IPS-18c (cell line): ENCODE results near the gene STX1B.
A peak's percentile ranks its signal among the peaks of the same experiment; 100 is the strongest.

ENCODE experiments used
- H3K4me3 ChIP-seq: 2 replicates; pipeline ENCODE4 v1.7.0; 2013; ENCODE audit warnings: low read depth, mild to moderate bottlenecking, low read length, moderate library complexity; ENCODE audit not compliant: insufficient read depth
- H3K9me3 ChIP-seq: one replicate; pipeline ENCODE4 v1.6.1; 2013; ENCODE audit warnings: mild to moderate bottlenecking, low read length, moderate library complexity; ENCODE audit not compliant: control insufficient read depth, insufficient read depth

The STX1B gene

GRCh38 chr16:31010585-31011325, at the start of gene STX1B:
STX1B (minus strand) TSS chr16:31010638; CDS start chr16:31010396, 242 bp downstream.
- Histone ChIP-seq H3K4me3 (peak within 1 kb of the TSS; percentile 58), H3K9me3 (peaks cover 3% of the 10 kb centered on the region)

GRCh38 chr16:31055613-31056012, 45.2 kb upstream of the STX1B start:
- H3K9me3 ChIP-seq = peaks cover 2% of the 10 kb centered on the region
- no peak overlapping the region for H3K4me3 ChIP-seq

GRCh38 chr16:31052114-31052513, 41.7 kb upstream of the STX1B start:
- H3K9me3 ChIP-seq = peaks cover 2% of the 10 kb centered on the region
- no peak overlapping the region for H3K4me3 ChIP-seq

GRCh38 chr16:31050280-31051030, 40.0 kb upstream of the STX1B start:
- Histone ChIP-seq H3K9me3 (peaks cover 2% of the 10 kb centered on the region), H3K4me3 (no peak overlapping the region)

- Histone ChIP-seq H3K9me3 (no peaks in the 10 kb centered on the region), H3K4me3 (no peak overlapping the region)
These were observed 33.6 kb upstream of the STX1B start for GRCh38 chr16:31043898-31044481.

- Histone ChIP-seq H3K9me3 (no peaks in the 10 kb centered on the region), H3K4me3 (no peak overlapping the region)
These were observed 32.9 kb upstream of the STX1B start for GRCh38 chr16:31043352-31043751.

GRCh38 chr16:31042866-31043265, 32.4 kb upstream of the STX1B start:
- Histone ChIP-seq H3K9me3 (no peaks in the 10 kb centered on the region), H3K4me3 (no peak overlapping the region; the same call in 1 of the 2 replicates)

- no peaks in the 10 kb centered on the region for H3K9me3 ChIP-seq
These were observed 28.6 kb upstream of the STX1B start for GRCh38 chr16:31038993-31039392.

GRCh38 chr16:31036691-31037090, 26.3 kb upstream of the STX1B start:
- Histone ChIP-seq H3K9me3 (no peaks in the 10 kb centered on the region), H3K4me3 (no peak overlapping the region)

More at GRCh38 chr16:31038993-31039392, 28.6 kb upstream of the STX1B start:
- H3K4me3 ChIP-seq = no peak overlapping the region

- H3K4me3 ChIP-seq = peak overlapping the region; percentile 100
- H3K9me3 ChIP-seq = no peaks in the 10 kb centered on the region
These were observed 23.5 kb upstream of the STX1B start for GRCh38 chr16:31033709-31034492.

- Histone ChIP-seq H3K9me3 (no peaks in the 10 kb centered on the region), H3K4me3 (peak within 1 kb of the TSS; percentile 100)
These were observed 22.6 kb upstream of the STX1B start, which contains the start of gene STX4 for GRCh38 chr16:31032736-31033708. STX4 (plus strand) TSS chr16:31033558; CDS start chr16:31033806, 248 bp downstream.

- Histone ChIP-seq H3K4me3 (no peak overlapping the region), H3K9me3 (no peaks in the 10 kb centered on the region)
These were observed 20.8 kb upstream of the STX1B start for GRCh38 chr16:31031276-31031675.

- no peaks in the 10 kb centered on the region for H3K9me3 ChIP-seq
- no peak overlapping the region for H3K4me3 ChIP-seq
These were observed 18.8 kb upstream of the STX1B start for GRCh38 chr16:31029272-31029671.

- no peaks in the 10 kb centered on the region for H3K9me3 ChIP-seq
These were observed 14.9 kb upstream of the STX1B start for GRCh38 chr16:31025339-31025738.

GRCh38 chr16:31023627-31024226, 13.3 kb upstream of the STX1B start:
- Histone ChIP-seq H3K9me3 (no peaks in the 10 kb centered on the region), H3K4me3 (no peak overlapping the region)

More at GRCh38 chr16:31025339-31025738, 14.9 kb upstream of the STX1B start:
- H3K4me3 ChIP-seq = no peak overlapping the region

- Histone ChIP-seq H3K9me3 (no peaks in the 10 kb centered on the region), H3K4me3 (no peak overlapping the region)
These were observed 12.8 kb upstream of the STX1B start for GRCh38 chr16:31023252-31023602.
